ENCODE data around the gene C9orf78. TPM values are rescaled to one million over a fixed set of nuclear protein-coding genes. Genes with fewer than 3 reads are reported as not detected.

The C9orf78 gene
- total RNA-seq, 1 experiment from 2014 or later = 36.4 TPM

DNA sequence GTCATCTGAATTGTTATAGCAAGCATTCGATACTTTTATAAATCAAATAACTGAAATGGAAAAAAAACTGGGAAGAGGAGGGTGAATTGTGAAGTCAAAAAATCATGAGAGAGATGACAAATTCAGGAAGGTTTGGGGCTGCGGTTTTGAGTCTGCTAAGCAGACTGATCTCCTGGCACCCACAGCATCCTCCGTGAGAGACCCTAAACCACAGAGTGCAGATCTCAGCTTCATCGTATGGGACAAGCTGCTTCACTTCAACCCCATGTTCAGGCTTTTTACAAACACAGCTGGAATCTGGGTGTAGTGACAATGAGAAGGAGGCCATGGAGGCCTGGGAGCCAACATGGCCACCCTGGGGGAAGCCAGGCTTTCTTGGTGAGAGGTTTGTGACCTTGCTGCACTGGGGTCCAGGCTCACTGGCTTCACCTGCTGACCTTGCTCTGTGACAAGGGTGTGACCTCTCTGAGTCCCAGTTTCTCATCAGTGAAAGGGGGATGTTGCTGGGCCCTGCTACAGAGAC is 19.6 kb upstream of the C9orf78 start (continued):
- TF ChIP-seq STAT6 (CRISPR knock-in tag; conservative IDR thresholded peaks at IDR 0.05; ENCODE audit: low read depth) (no peak), ATF1 (CRISPR knock-in tag; IDR thresholded peaks at IDR 0.05) (no peak), ZNF138 (CRISPR knock-in tag; conservative IDR thresholded peaks at IDR 0.05) (no peak), CDX4 (CRISPR knock-in tag; IDR thresholded peaks at IDR 0.05; ENCODE audit: borderline replicate concordance) (no peak), NR2C2 (CRISPR knock-in tag; IDR thresholded peaks at IDR 0.05) (no peak), ESRRA (CRISPR knock-in tag; IDR thresholded peaks at IDR 0.05; ENCODE audit: borderline replicate concordance) (no peak), ZSCAN18 (CRISPR knock-in tag; IDR thresholded peaks at IDR 0.05) (no peak), E2F5 (CRISPR knock-in tag; IDR thresholded peaks at IDR 0.05) (no peak)
- TF ChIP-seq, protein P1, sequence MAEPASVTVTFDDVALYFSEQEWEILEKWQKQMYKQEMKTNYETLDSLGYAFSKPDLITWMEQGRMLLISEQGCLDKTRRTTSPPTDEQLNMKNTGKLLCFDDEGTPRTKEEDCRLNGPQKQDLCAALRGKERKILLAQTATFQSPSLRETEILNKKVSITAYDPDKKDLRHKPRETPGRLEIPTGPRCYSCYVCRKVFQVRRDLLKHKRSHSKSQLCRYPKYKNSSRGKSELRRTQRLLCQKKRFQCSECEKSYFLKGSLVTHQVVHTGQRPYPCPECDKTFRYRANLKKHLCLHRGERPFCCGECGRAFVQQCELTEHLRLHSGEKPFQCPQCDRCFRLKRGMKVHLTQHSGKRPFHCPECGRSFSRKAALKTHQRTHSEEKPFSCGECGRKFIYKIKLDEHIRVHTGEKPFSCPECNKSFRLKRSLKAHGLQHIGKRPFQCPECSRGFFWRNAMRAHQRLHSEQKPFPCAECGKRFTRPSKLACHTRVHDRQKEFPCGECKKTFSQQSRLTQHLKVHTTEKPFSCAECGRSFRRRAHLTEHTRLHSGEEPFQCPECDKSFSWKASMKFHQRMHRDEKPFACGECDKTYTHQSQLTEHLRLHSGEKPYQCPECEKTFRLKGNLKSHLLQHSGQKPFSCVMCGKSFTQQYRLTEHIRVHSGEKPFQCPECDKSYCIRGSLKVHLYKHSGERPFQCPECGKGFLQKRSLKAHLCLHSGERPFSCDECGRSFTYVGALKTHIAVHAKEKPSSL (CRISPR knock-in tag; conservative IDR thresholded peaks at IDR 0.05) = no peak

GRCh38 chr9:129853614-129854013 is 18.5 kb upstream of the C9orf78 start:
- CTCF ChIA-PET = interaction anchor here (0.6 kb wide), 1 partner anchor 122 kb away, joined by 5 read pairs; no protein-coding TSS in a partner anchor
- Mint-ChIP-seq H3K27ac (no peak overlapping the region), H3K4me1 (no peaks in the 10 kb centered on the region), H3K4me3 (no peak overlapping the region), H3K36me3 (peaks cover 24% of the 10 kb centered on the region), H3K9me3 (no peaks in the 10 kb centered on the region), H3K27me3 (ENCODE audit: low read depth) (no peaks in the 10 kb centered on the region)
- POLR2A ChIA-PET = no interaction called here
- DNase-seq (ENCODE audit: low spot score) (no peak), ATAC-seq (no peak)
- TF ChIP-seq, protein P2, sequence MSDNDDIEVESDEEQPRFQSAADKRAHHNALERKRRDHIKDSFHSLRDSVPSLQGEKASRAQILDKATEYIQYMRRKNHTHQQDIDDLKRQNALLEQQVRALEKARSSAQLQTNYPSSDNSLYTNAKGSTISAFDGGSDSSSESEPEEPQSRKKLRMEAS (CRISPR knock-in tag; IDR thresholded peaks at IDR 0.05) = no peak
- TF ChIP-seq NR3C1 (CRISPR knock-in tag; conservative IDR thresholded peaks at IDR 0.05; ENCODE audit: low read depth) = no peak
- TF ChIP-seq SMAD4 (CRISPR knock-in tag; IDR thresholded peaks at IDR 0.05) = no peak
- no peak for TF ChIP-seq ERG (CRISPR knock-in tag; IDR thresholded peaks at IDR 0.05)
- TF ChIP-seq, protein P3, sequence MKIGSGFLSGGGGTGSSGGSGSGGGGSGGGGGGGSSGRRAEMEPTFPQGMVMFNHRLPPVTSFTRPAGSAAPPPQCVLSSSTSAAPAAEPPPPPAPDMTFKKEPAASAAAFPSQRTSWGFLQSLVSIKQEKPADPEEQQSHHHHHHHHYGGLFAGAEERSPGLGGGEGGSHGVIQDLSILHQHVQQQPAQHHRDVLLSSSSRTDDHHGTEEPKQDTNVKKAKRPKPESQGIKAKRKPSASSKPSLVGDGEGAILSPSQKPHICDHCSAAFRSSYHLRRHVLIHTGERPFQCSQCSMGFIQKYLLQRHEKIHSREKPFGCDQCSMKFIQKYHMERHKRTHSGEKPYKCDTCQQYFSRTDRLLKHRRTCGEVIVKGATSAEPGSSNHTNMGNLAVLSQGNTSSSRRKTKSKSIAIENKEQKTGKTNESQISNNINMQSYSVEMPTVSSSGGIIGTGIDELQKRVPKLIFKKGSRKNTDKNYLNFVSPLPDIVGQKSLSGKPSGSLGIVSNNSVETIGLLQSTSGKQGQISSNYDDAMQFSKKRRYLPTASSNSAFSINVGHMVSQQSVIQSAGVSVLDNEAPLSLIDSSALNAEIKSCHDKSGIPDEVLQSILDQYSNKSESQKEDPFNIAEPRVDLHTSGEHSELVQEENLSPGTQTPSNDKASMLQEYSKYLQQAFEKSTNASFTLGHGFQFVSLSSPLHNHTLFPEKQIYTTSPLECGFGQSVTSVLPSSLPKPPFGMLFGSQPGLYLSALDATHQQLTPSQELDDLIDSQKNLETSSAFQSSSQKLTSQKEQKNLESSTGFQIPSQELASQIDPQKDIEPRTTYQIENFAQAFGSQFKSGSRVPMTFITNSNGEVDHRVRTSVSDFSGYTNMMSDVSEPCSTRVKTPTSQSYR (CRISPR knock-in tag; IDR thresholded peaks at IDR 0.05) = no peak
- no peak for TF ChIP-seq STAT6 (CRISPR knock-in tag; conservative IDR thresholded peaks at IDR 0.05; ENCODE audit: low read depth)
- TF ChIP-seq RORB (CRISPR knock-in tag; IDR thresholded peaks at IDR 0.05) = no peak
- TF ChIP-seq, protein P4, sequence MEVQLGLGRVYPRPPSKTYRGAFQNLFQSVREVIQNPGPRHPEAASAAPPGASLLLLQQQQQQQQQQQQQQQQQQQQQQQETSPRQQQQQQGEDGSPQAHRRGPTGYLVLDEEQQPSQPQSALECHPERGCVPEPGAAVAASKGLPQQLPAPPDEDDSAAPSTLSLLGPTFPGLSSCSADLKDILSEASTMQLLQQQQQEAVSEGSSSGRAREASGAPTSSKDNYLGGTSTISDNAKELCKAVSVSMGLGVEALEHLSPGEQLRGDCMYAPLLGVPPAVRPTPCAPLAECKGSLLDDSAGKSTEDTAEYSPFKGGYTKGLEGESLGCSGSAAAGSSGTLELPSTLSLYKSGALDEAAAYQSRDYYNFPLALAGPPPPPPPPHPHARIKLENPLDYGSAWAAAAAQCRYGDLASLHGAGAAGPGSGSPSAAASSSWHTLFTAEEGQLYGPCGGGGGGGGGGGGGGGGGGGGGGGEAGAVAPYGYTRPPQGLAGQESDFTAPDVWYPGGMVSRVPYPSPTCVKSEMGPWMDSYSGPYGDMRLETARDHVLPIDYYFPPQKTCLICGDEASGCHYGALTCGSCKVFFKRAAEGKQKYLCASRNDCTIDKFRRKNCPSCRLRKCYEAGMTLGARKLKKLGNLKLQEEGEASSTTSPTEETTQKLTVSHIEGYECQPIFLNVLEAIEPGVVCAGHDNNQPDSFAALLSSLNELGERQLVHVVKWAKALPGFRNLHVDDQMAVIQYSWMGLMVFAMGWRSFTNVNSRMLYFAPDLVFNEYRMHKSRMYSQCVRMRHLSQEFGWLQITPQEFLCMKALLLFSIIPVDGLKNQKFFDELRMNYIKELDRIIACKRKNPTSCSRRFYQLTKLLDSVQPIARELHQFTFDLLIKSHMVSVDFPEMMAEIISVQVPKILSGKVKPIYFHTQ (CRISPR knock-in tag; IDR thresholded peaks at IDR 0.05) = no peak
- TF ChIP-seq NR1H2 (CRISPR knock-in tag; IDR thresholded peaks at IDR 0.05) = no peak
